WTC11 (cell line): ENCODE results near the gene FAM124B. TPM values are rescaled to one million over a fixed set of nuclear protein-coding genes. Genes with fewer than 3 reads are reported as not detected.
"Not testable (repeated sequence)": the region's sequence is repeated elsewhere in the genome, so short reads cannot be mapped to it uniquely, and the experiment has no call there.

Source experiments
- ATAC-seq: fragments of 200-7000 bp; cut with Tn5 transposase; 2 replicates; pipeline ENCODE4 v1.10.0; 2021; ENCODE audit warnings: mild to moderate bottlenecking, moderate library complexity
- CTCF ChIA-PET: fragments of 300-600 bp; sonication (Branson Sonifier 250); formaldehyde crosslinking; loops from one replicate; lab custom pipeline; 2021; ENCODE audit warnings: antibody characterized with exemption; lab: Charles Lee
- POLR2A ChIA-PET: fragments of 350-600 bp; sonication (Branson Sonifier 250); formaldehyde crosslinking; loops from one replicate; lab custom pipeline; 2021; ENCODE audit warnings: antibody characterized with exemption; lab: Charles Lee
- DNase-seq: peaks from one replicate; pipeline ENCODE4 v3.0.0; 2021; ENCODE audit warnings: low spot score
- H3K27ac Mint-ChIP-seq: 2 replicates; pipeline ENCODE4 v1.8.0; 2021; ENCODE audit warnings: mixed read lengths
- H3K27me3 Mint-ChIP-seq: 2 replicates; pipeline ENCODE4 v1.8.0; 2021; ENCODE audit warnings: low read depth, mild to moderate bottlenecking, moderate library complexity, mixed read lengths
- H3K36me3 Mint-ChIP-seq: 2 replicates; pipeline ENCODE4 v1.8.0; 2021; ENCODE audit warnings: mixed read lengths
- H3K4me1 Mint-ChIP-seq: 2 replicates; pipeline ENCODE4 v1.8.0; 2022; ENCODE audit warnings: mixed read lengths
- H3K4me3 Mint-ChIP-seq: 2 replicates; pipeline ENCODE4 v1.8.0; 2021; ENCODE audit warnings: mild to moderate bottlenecking, moderate library complexity, mixed read lengths
- H3K9me3 Mint-ChIP-seq: 2 replicates; pipeline ENCODE4 v1.8.0; 2021; ENCODE audit warnings: mixed read lengths
- CREM ChIP-seq: sonication (generic); formaldehyde crosslinking; IDR thresholded peaks from 2 replicates; pipeline ENCODE4 v1.8.1; 2022; ENCODE audit warnings: mild to moderate bottlenecking, missing genetic modification reagents, moderate library complexity
- ETV6 ChIP-seq: sonication (generic); formaldehyde crosslinking; IDR thresholded peaks from 2 replicates; pipeline ENCODE4 v1.8.1; 2022; ENCODE audit warnings: mild to moderate bottlenecking, missing genetic modification reagents
- GABPB1 ChIP-seq: sonication (generic); formaldehyde crosslinking; IDR thresholded peaks from 2 replicates; pipeline ENCODE4 v1.8.1; 2023; ENCODE audit warnings: mild to moderate bottlenecking, missing genetic modification reagents
- IRF2 ChIP-seq: sonication (generic); formaldehyde crosslinking; IDR thresholded peaks from 2 replicates; pipeline ENCODE4 v1.8.0; 2022; ENCODE audit warnings: low read depth, missing genetic modification reagents, borderline replicate concordance
- NR2C2 ChIP-seq: sonication (generic); formaldehyde crosslinking; IDR thresholded peaks from 2 replicates; pipeline ENCODE4 v1.8.0; 2022; ENCODE audit warnings: mild to moderate bottlenecking, missing genetic modification reagents
- SMAD3 ChIP-seq: sonication (generic); formaldehyde crosslinking; IDR thresholded peaks from 2 replicates; pipeline ENCODE4 v1.8.0; 2022; ENCODE audit warnings: missing genetic modification reagents, mild to moderate bottlenecking, borderline replicate concordance
- ZNF121 ChIP-seq: sonication (generic); formaldehyde crosslinking; IDR thresholded peaks from 2 replicates; pipeline ENCODE4 v1.8.0; 2023; ENCODE audit warnings: missing genetic modification reagents
- ZNF317 ChIP-seq: sonication (generic); formaldehyde crosslinking; IDR thresholded peaks from 2 replicates; pipeline ENCODE4 v1.8.1; 2023; ENCODE audit warnings: low read depth, mild to moderate bottlenecking, moderate library complexity, missing genetic modification reagents, borderline replicate concordance
- ZNF671 ChIP-seq: fragments of 250-450 bp; sonication (Bioruptor Pico); IDR thresholded peaks from 2 replicates; pipeline ENCODE4 v1.8.0; 2021; ENCODE audit warnings: mild to moderate bottlenecking
- total RNA-seq: library from RNA; stranded (reverse); gene quantifications from 3 replicates; pipeline ENCODE4 v1.2.3, GENCODE V29; 2021
- TF ChIP-seq, protein P1 (sequence below): fragments of 250-450 bp; sonication (Bioruptor Pico); IDR thresholded peaks from 2 replicates; pipeline ENCODE4 v1.9.0; 2021; ENCODE audit warnings: moderate library complexity, mild to moderate bottlenecking, inconsistent platforms, borderline replicate concordance
- TF ChIP-seq, protein P2 (sequence below): sonication (generic); formaldehyde crosslinking; IDR thresholded peaks from 2 replicates; pipeline ENCODE4 v1.8.0; 2022; ENCODE audit warnings: mild to moderate bottlenecking, missing genetic modification reagents
- TF ChIP-seq, protein P3 (sequence below): sonication (generic); formaldehyde crosslinking; IDR thresholded peaks from 2 replicates; pipeline ENCODE4 v1.8.0; 2023; ENCODE audit warnings: missing genetic modification reagents, mild to moderate bottlenecking, borderline replicate concordance
- TF ChIP-seq, protein P4 (sequence below): sonication (generic); formaldehyde crosslinking; IDR thresholded peaks from 2 replicates; pipeline ENCODE4 v1.8.1; 2022; ENCODE audit warnings: mild to moderate bottlenecking, missing genetic modification reagents, moderate library complexity, borderline replicate concordance
- TF ChIP-seq, protein P5 (sequence below): fragments of 250-450 bp; sonication (Bioruptor Pico); IDR thresholded peaks from 2 replicates; pipeline ENCODE4 v1.9.0; 2021; ENCODE audit warnings: mild to moderate bottlenecking
- TF ChIP-seq, protein P6 (sequence below): sonication (generic); formaldehyde crosslinking; IDR thresholded peaks from 2 replicates; pipeline ENCODE4 v1.8.0; 2022; ENCODE audit warnings: missing genetic modification reagents

FAM124B gene
- total RNA-seq, 1 experiment from 2014 or later: 3.7 TPM

DNA sequence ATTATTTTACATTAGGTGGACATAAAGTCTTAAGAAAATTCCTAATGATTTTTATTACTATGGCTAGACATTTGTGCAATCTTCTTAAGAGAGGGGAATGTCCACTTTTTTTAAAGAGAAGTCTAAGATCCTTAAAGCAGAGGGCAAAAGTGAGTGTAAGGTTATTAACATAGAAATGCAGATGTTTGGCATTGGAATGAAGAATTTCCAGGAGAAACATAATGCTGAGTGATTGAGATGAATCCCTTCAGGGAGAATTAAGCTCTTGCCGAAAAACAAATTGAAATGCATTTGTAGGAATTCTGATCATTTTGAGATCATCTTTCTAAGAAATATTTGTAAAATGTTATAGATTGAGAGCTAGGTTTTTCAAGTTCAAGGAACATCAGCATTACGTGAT lies 15.0 kb downstream of the FAM124B start (continued):
- TF ChIP-seq, protein P1, sequence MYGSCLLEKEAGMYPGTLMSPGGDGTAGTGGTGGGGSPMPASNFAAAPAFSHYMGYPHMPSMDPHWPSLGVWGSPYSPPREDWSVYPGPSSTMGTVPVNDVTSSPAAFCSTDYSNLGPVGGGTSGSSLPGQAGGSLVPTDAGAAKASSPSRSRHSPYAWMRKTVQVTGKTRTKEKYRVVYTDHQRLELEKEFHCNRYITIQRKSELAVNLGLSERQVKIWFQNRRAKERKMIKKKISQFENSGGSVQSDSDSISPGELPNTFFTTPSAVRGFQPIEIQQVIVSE (CRISPR knock-in tag): no peak

DNA sequence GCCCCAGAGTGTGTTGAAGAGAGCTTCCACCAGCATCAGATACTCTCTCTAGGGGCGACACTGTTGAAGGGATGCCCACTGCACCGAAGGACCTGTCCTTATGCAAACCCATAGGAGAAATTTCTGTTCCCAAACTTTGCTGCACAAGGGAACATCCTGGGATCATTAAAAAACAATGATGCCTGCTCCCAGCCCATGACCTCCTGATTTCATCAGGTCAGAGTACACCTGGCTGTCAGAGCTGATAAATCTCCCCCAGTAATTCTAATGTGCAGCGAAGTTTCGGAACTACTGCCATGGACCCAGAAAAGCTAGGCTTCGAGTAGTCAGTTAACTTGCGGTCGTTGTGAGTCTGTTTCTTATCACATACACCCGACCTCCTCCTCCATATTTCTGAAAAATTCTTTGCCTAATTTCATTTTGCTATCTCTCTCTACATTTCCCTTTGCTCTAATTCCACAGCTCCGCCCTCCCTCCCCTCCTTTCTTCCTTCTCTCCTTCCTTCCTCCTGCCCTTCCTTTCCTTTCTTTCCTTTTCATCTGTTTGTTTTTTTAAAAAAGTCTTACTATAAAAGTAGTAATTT lies 18.8 kb downstream of the FAM124B start:
- CTCF ChIA-PET: interaction anchor here (0.7 kb wide), 1 partner anchor 263 kb away, joined by 4 read pairs; no protein-coding TSS in a partner anchor
- Mint-ChIP-seq H3K27me3 (no peaks in the 10 kb centered on the region), H3K27ac (no peak overlapping the region)

DNA sequence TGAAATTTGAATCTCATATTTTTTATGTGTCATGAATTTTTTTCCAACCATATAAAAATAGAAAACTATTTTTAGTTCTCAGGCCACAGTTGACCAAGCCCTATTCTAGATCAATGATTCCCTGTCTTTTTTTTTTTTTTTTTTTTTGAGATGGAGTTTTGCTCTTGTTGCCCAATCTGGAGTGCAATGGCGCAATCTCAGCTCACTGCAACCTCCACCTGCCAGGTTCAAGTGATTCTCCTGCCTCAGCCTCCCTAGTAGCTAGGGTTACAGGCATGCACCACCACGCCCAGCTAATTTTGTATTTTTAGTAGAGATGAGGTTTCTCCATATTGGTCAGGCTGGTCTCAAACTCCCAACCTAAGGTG lies 19.6 kb downstream of the FAM124B start:
- H3K9me3 Mint-ChIP-seq, CTCF ChIA-PET, H3K4me1 Mint-ChIP-seq, H3K4me3 Mint-ChIP-seq, POLR2A ChIA-PET, DNase-seq, H3K27me3 Mint-ChIP-seq, ATAC-seq, H3K27ac Mint-ChIP-seq, H3K36me3 Mint-ChIP-seq: not testable (repeated sequence)

More for the DNA sequence above, 18.8 kb downstream of the FAM124B start:
- POLR2A ChIA-PET: interaction anchor here (0.7 kb wide), 1 partner anchor 502 kb away, joined by 5 read pairs; no protein-coding TSS in a partner anchor
- H3K9me3 Mint-ChIP-seq: no peaks in the 10 kb centered on the region
- peaks cover 8% of the 10 kb centered on the region for H3K4me1 Mint-ChIP-seq
- H3K36me3 Mint-ChIP-seq: no peaks in the 10 kb centered on the region
- no peak for DNase-seq
- H3K4me3 Mint-ChIP-seq: no peak overlapping the region
- no peak for TF ChIP-seq ZNF121
- TF ChIP-seq, protein P2, sequence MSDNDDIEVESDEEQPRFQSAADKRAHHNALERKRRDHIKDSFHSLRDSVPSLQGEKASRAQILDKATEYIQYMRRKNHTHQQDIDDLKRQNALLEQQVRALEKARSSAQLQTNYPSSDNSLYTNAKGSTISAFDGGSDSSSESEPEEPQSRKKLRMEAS (CRISPR knock-in tag): no peak
- TF ChIP-seq, protein P3, sequence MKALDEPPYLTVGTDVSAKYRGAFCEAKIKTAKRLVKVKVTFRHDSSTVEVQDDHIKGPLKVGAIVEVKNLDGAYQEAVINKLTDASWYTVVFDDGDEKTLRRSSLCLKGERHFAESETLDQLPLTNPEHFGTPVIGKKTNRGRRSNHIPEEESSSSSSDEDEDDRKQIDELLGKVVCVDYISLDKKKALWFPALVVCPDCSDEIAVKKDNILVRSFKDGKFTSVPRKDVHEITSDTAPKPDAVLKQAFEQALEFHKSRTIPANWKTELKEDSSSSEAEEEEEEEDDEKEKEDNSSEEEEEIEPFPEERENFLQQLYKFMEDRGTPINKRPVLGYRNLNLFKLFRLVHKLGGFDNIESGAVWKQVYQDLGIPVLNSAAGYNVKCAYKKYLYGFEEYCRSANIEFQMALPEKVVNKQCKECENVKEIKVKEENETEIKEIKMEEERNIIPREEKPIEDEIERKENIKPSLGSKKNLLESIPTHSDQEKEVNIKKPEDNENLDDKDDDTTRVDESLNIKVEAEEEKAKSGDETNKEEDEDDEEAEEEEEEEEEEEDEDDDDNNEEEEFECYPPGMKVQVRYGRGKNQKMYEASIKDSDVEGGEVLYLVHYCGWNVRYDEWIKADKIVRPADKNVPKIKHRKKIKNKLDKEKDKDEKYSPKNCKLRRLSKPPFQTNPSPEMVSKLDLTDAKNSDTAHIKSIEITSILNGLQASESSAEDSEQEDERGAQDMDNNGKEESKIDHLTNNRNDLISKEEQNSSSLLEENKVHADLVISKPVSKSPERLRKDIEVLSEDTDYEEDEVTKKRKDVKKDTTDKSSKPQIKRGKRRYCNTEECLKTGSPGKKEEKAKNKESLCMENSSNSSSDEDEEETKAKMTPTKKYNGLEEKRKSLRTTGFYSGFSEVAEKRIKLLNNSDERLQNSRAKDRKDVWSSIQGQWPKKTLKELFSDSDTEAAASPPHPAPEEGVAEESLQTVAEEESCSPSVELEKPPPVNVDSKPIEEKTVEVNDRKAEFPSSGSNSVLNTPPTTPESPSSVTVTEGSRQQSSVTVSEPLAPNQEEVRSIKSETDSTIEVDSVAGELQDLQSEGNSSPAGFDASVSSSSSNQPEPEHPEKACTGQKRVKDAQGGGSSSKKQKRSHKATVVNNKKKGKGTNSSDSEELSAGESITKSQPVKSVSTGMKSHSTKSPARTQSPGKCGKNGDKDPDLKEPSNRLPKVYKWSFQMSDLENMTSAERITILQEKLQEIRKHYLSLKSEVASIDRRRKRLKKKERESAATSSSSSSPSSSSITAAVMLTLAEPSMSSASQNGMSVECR (CRISPR knock-in tag): no peak
- TF ChIP-seq NR2C2 (CRISPR knock-in tag): no peak
- no peak for TF ChIP-seq CREM (CRISPR knock-in tag)
- TF ChIP-seq, protein P4, sequence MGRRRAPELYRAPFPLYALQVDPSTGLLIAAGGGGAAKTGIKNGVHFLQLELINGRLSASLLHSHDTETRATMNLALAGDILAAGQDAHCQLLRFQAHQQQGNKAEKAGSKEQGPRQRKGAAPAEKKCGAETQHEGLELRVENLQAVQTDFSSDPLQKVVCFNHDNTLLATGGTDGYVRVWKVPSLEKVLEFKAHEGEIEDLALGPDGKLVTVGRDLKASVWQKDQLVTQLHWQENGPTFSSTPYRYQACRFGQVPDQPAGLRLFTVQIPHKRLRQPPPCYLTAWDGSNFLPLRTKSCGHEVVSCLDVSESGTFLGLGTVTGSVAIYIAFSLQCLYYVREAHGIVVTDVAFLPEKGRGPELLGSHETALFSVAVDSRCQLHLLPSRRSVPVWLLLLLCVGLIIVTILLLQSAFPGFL (CRISPR knock-in tag): no peak
- TF ChIP-seq GABPB1 (CRISPR knock-in tag): no peak
- TF ChIP-seq, protein P5, sequence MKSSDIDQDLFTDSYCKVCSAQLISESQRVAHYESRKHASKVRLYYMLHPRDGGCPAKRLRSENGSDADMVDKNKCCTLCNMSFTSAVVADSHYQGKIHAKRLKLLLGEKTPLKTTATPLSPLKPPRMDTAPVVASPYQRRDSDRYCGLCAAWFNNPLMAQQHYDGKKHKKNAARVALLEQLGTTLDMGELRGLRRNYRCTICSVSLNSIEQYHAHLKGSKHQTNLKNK: no peak
- TF ChIP-seq ZNF671 (CRISPR knock-in tag): no peak
- no peak for TF ChIP-seq ETV6 (CRISPR knock-in tag)
- TF ChIP-seq SMAD3 (CRISPR knock-in tag): no peak
- TF ChIP-seq IRF2 (CRISPR knock-in tag): no peak
- TF ChIP-seq ZNF317 (CRISPR knock-in tag): no peak
- TF ChIP-seq, protein P6, sequence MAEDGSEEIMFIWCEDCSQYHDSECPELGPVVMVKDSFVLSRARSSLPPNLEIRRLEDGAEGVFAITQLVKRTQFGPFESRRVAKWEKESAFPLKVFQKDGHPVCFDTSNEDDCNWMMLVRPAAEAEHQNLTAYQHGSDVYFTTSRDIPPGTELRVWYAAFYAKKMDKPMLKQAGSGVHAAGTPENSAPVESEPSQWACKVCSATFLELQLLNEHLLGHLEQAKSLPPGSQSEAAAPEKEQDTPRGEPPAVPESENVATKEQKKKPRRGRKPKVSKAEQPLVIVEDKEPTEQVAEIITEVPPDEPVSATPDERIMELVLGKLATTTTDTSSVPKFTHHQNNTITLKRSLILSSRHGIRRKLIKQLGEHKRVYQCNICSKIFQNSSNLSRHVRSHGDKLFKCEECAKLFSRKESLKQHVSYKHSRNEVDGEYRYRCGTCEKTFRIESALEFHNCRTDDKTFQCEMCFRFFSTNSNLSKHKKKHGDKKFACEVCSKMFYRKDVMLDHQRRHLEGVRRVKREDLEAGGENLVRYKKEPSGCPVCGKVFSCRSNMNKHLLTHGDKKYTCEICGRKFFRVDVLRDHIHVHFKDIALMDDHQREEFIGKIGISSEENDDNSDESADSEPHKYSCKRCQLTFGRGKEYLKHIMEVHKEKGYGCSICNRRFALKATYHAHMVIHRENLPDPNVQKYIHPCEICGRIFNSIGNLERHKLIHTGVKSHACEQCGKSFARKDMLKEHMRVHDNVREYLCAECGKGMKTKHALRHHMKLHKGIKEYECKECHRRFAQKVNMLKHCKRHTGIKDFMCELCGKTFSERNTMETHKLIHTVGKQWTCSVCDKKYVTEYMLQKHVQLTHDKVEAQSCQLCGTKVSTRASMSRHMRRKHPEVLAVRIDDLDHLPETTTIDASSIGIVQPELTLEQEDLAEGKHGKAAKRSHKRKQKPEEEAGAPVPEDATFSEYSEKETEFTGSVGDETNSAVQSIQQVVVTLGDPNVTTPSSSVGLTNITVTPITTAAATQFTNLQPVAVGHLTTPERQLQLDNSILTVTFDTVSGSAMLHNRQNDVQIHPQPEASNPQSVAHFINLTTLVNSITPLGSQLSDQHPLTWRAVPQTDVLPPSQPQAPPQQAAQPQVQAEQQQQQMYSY: no peak
- no peak for ATAC-seq
